ENCODE measurements around the gene NIT2.
"Not testable (repeated sequence)": the region's sequence is repeated elsewhere in the genome, so short reads cannot be mapped to it uniquely, and the experiment has no call there.

The NIT2 gene

GRCh38 chr3:100338911-100339310, 4.4 kb downstream of the NIT2 start:
- DNase-seq (ENCODE audit: low read depth): no peak

- DNase-seq (ENCODE audit: low read depth): no peak
Observed at GRCh38 chr3:100339786-100340185, 5.2 kb downstream of the NIT2 start.

GRCh38 chr3:100340527-100340926, 6.0 kb downstream of the NIT2 start:
- DNase-seq (ENCODE audit: low read depth): no peak

DNA sequence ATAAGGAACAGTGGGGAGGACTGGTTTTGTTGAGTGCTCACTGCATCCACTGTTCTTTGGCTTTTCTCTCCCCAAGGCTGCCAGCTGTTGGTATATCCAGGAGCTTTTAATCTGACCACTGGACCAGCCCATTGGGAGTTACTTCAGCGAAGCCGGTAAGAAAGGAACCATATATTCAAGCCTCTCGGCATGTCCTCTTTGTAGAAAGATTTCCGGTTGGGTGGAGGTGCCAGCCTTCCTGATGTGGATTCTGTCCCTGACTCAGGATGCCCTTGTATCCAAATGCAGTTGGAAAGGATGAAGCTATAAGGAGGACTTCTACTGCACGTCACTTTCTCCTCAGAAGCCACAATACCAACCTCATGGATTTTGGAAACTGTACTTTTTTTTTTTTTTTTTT, 14.2 kb downstream of the NIT2 start:
- no peak for DNase-seq (ENCODE audit: low read depth)

- DNase-seq (ENCODE audit: low read depth): not testable (repeated sequence)
Observed at GRCh38 chr3:100351770-100352169, 17.2 kb downstream of the NIT2 start.

- DNase-seq (ENCODE audit: low read depth): no peak
Observed at GRCh38 chr3:100352296-100353231, 18.0 kb downstream of the NIT2 start.

DNA sequence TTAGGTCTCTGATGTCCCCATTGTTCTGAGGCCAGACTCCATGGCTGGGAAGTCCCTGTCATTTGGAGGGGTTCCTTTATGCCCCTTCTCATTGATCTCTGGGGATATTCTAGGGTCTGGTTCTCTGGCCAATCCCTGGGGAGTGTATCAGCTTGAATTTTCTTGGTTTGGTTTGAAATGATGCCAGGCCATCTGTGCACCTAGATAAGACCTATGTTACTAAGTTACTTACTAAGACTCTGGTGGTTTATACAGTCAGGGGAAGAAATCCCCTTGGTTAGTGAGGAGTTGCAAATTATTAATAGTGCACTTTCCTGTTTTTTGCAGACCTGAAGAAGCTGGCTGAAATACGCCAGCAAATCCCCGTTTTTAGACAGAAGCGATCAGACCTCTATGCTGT, 20.3 kb downstream of the NIT2 start:
- no peak for DNase-seq (ENCODE audit: low read depth)

DNA sequence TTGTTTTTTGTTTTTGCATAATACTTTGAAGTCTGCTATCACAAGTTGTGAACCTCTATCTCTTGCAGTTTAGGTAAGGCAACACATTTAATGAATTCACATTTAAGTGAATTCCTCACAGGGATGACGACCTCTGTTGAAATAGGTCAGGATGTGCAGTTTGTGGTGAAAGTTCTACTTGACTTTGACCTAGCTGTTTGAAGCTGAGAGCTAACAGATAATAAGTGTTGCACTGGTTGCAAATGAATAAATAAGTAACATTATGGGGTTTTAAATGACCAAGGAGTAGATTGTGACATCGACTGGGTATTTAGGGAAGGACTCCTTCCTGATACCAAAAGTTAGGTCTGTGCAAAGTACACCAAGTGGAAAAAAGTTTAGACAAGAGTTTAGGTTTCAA, 23.9 kb downstream of the NIT2 start:
- no peak for DNase-seq (ENCODE audit: low read depth)

DNA sequence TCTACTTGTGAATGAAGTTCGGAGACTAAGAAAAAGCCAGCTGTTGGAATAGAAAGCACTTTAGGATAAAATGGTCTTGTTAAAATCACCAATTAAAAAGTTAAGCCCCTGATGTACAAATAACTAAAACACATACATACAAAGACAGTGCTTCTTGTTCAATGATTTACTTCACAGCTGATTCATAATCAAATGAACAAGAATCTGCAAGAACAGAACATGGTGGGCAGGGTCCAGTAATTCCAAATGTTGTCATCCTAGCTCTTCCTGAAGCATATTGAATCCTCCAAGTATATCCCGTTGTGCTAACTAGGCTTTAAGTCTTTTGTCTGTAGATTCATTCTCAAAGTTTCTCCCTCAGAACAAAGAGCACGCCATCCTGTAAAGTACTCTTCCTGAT, 24.5 kb downstream of the NIT2 start:
- DNase-seq (ENCODE audit: low read depth): no peak

DNA sequence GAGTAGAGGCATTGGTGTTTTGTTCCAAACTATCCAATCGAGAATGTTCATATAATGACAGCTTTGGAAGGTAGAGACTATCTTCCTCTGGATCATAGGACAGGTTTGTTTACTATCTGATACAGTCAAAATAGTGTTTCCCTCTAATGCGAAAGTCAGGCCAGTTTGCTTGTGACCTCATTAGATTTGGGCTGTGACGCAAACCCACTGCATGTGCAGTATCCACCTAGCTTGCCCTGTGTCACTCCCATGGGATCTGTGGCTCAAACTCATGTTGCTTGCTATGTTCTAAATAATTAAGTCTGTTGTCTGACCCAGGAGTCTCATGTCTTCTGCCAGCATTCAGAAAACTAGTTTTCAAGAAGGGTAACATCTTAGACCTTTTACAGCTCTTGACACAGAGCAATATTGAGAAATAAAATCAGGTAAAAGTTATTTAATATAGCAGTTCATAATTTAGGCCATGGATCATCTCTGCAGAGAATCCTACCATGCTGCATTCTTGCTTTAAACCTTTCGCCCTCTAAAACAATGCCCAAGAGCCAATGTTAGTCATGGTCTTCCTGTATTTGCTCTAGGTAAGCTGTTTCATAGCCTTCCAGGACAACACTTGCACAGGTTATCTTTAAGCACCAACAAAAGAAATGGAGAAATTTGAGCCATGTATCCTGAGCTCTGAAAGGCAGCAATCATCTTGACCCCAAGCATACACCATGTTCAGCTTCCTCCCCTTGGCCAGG, 26.4 kb downstream of the NIT2 start:
- DNase-seq (ENCODE audit: low read depth): no peak

- DNase-seq (ENCODE audit: low read depth): no peak
Observed at GRCh38 chr3:100361897-100362296, 27.3 kb downstream of the NIT2 start.

DNA sequence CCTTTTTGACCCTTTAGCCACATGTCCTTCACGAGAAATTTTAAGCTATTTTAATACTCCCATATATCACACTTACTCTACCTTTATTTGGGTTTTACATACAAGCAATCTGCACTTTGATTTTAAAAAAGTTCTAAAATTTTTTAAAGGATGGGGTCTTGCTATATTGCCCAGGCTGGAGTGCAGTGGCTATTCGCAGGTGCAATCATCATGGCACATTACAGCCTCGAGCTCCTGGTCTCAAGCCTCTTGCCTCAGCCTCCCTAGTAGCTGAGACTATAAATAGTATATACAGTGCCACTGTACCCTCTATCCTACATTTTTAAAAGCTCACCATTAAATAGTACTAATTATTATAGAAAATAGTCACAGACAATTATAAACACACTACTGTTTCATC, 29.9 kb downstream of the NIT2 start:
- DNase-seq (ENCODE audit: low read depth): no peak

- no peak for DNase-seq (ENCODE audit: low read depth)
Observed at GRCh38 chr3:100366424-100366823, 31.9 kb downstream of the NIT2 start.

DNA sequence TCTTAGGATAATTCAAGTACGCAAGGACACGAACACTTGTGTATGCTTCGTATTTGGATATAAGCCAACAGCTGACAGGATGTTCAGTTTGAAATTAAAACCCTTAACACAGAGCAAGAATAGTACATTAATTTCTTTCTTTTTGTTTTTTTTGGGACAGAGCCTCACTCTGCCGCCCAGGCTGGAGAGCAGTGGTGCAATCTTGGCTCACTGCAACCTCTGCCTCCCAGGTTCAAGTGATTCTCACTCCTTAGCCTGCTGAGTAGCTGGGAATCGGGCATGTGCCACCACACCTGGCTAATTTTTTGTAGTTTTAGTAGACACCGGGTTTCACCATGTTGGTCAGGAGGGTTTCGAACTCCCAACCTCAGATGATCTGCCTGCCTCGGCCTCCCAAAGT, 33.9 kb downstream of the NIT2 start:
- no peak for DNase-seq (ENCODE audit: low read depth)

- no peak for DNase-seq (ENCODE audit: low read depth)
Observed at GRCh38 chr3:100370756-100371155, 36.2 kb downstream of the NIT2 start.

- DNase-seq (ENCODE audit: low read depth): no peak
Observed at GRCh38 chr3:100374521-100374920, 40.0 kb downstream of the NIT2 start.

GRCh38 chr3:100376301-100376700, 41.7 kb downstream of the NIT2 start:
- DNase-seq (ENCODE audit: low read depth): no peak

- no peak for DNase-seq (ENCODE audit: low read depth)
Observed at GRCh38 chr3:100384733-100385525, 50.4 kb downstream of the NIT2 start.

GRCh38 chr3:100386437-100387074, 52.0 kb downstream of the NIT2 start:
- no peak for DNase-seq (ENCODE audit: low read depth)

- no peak for DNase-seq (ENCODE audit: low read depth)
Observed at GRCh38 chr3:100389025-100389424, 54.5 kb downstream of the NIT2 start.

DNA sequence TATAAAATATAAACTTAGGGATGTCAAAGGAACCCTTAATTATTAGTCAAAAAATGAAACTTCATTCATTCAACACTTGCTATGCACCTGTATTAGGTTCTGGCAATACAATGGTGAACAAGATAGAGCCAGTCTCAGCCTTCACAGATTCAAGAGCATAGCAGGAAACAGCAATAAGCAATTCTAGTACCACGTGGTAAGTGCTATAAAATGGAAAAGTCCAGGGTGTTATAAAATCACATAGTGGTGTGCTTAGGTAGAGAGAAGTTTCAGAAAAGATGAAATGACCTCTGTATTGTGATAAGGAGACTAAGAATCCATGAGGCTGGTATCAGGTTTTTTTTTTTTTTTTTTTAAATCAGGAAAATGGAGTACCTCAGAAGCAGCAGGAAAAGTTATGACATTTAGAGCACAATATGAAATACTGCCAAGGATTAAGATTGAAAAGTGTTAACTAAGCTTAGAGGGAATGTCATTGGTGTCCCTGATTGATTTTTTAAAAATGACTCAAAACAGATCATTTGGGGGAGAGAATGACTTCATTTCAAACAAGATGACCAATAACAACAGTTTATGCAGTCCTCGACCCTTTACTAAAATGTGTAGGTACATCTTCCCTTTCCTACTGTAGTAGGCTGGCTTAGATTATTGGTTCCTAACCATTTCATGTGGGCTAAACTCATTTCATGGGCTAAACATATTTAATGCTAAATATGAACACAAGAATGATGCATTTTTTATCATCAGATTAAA, 61.3 kb downstream of the NIT2 start:
- no peak for DNase-seq (ENCODE audit: low read depth)

All from activated T-cell treated with anti-CD3 and anti-CD28 coated beads for 24 hours (primary cell).